NAMALWA (cell line): ENCODE measurements around the gene PFN4.
"Not testable (repeated sequence)": the region's sequence is repeated elsewhere in the genome, so short reads cannot be mapped to it uniquely, and the experiment has no call there.

ENCODE experiments used
- DNase-seq: peaks from one replicate; pipeline ENCODE4 v3.0.0-alpha.2; 2015; ENCODE audit warnings: low spot score

PFN4 gene

GRCh38 chr2:24111407-24111901 lies 11.7 kb downstream of the PFN4 start:
- no peak for DNase-seq

DNA sequence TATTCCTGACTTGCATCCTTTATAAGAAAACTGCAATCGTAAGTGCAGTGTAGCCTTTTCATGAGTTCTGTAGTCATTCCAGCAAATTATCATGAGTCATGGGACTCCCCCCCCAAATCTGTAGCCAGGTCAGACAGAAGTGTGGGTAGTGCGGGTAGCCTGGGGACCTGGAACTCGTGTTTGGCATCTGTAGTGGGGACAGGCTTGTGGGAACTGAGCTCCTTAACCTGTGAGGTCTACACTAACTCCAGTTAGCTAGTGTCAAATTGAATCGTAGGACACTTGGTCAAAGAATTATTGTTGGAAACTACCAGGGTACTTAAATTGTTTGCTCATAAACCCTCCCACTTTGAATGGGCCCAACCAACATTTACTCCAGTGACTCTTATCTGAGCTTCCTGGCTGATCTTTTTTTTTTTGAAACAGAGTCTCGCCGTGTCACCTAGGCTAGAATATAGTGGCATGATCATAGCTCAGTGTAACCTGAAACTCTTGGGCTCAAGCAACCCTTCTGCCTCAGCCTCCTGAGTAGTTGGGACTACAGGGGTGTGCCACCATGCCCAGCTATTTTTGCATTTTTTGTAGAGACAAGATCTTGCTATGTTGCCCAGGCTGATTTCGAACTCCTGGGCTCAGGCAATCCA lies 12.4 kb downstream of the PFN4 start:
- no peak for DNase-seq

- not testable (repeated sequence) for DNase-seq
These were observed 13.7 kb downstream of the PFN4 start for GRCh38 chr2:24109431-24109830.

GRCh38 chr2:24107336-24107735 lies 15.8 kb downstream of the PFN4 start:
- no peak for DNase-seq

DNA sequence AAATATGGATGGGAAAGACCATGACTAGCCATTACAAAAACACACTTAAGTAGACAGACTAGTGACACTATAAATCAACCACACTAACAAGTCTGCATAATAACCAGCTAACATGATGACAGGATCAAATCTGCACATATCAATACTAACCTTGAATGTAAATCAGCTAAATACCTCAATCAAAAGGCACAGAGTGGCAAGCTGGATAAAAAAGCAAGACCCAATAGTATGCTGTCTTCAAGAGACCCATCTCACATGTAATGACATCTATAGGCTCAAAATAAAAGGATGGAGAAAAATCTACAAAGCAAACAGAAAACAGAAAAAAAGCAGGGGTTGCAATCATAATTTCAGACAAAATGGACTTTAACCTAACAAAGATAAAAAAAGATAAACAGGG lies 16.3 kb downstream of the PFN4 start:
- no peak for DNase-seq

DNA sequence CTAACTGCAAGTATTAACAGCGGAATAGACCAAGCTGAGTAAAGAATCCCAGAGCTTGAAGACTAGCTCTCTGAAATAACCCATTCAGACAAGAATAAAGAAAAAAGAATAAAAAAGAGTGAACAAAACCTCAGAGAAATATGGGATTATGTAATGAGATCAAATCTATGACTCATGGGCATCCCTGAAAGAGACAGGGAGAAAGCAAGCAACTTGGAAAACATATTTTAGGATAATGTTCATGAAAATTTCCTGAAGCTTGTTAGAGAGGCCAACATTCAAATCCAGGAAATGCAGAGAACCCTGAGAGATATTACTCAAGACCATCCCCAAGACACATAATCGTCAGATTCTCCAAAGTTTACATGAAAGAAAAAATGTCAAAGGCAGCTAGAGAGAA lies 17.3 kb downstream of the PFN4 start:
- no peak for DNase-seq

- DNase-seq = no peak
These were observed 18.2 kb downstream of the PFN4 start for GRCh38 chr2:24104906-24105305.

GRCh38 chr2:24104110-24104650 lies 19.0 kb downstream of the PFN4 start:
- DNase-seq = no peak

DNA sequence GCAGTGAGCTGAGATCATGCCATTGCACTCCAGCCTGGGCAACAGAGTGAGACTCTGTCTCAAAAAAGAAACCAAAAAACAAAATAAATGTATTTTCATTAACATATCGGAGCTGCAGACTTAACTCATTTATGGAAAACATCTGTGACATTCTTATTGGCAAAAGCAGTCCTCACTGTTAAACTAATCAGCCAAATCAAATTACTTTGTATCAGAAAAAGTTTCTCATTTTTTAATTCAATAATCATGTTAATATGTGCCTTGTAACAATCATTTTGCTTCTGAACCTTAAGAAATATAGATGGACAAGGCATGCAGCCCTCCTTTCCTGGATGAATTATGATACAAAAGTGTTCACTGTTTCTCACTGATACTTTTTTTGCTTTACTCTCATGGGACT lies 20.5 kb downstream of the PFN4 start:
- no peak for DNase-seq

DNA sequence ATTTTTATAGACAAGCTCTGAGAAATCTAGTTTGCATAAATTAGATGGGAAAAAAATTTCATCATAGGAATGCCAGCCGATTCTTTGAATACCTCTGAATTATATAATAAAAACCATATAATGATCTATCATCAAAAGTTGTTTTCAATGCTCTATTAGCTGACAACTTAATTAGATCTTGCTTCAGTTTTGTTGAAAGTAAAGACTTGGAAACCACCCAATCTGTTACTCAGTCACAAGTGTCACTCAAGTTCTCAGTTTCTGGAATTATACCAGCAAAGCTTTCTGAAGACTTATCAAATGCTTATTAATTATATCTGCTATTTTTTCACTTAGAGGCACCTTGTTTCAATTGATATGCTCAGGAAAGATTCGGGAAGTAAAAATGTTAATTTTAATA lies 21.1 kb downstream of the PFN4 start:
- no peak for DNase-seq

- DNase-seq = not testable (repeated sequence)
These were observed 22.4 kb downstream of the PFN4 start for GRCh38 chr2:24100732-24101131.

GRCh38 chr2:24095171-24095677 lies 27.9 kb downstream of the PFN4 start:
- DNase-seq = not testable (repeated sequence)

- DNase-seq = not testable (repeated sequence)
These were observed 29.9 kb downstream of the PFN4 start for GRCh38 chr2:24093270-24093669.

DNA sequence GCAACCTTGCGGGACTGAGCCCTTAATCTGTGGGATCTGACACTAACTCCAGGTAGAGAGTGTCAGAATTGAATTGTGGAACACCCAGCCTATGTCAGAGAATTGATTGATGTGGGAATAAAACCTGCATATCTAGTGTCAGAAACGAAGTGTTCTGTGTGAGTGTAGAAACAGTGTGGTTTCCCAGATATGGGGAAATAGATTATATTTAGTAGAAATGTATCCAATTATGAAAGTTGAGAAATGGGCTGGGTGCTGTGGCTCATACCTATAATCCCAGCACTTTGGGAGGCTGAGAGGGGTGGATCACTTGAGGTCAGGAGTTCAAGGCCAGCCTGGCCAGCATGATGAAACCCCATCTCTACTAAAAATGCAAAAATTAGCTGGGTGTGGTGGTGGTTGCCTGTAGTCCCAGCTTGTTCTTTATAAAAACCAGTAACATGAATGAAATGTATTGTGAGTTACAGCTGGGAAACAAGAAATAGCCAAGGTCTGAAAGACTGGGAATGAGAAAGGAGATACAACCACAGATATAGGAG lies 34.2 kb downstream of the PFN4 start:
- no peak for DNase-seq

DNA sequence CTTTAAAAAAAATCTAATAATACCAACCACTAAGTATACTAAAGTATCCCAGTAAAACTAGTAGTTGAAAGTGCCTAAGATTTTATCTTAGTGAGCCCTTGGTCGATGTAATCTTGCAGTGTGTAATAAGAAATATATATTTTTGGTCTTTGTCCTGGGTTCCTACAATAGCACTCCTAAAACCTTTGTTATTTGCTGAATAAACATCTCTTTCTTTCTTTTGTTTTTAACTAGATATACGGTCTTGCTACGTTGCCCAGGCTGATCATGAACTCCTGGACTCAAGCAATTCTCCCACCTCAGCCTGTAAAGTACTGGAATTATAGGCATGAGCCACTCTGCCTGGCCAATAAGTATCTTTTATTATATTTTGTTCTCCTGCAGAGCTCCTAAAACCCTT lies 36.1 kb downstream of the PFN4 start:
- DNase-seq = no peak

DNA sequence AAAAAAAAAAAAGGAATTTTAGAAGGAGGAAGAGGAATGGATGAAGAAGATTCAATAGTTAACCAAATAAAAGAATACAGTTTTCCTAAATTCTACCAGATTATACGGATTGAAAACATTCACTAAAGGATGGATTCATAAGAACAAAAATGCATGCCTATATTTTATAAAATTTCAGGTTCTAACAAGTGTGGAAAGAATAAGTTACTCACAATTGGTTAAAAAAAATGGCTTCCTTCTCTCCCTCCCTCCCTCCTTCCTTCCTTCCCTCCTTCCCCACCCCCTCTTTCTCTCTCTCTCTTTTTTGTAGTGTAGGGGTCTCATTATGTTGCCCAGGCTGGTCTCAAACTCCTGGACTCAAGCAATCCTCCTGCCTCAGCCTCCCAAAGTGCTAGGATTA lies 36.9 kb downstream of the PFN4 start:
- DNase-seq = no peak

DNA sequence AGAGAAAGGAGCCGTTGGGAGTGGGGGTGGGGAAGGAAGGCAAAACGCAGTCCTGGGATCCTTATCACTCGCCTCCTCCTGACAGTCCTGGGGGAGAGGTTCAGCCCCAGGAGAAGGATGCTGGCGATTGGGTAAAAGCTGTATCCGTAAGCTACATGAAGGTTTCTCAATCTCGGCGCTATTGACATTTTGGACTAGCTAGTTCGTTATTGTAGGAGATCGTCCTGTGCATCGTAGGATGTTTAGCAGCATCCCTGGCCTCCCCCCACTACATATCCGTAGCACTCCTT lies 38.0 kb downstream of the PFN4 start:
- DNase-seq = no peak

DNA sequence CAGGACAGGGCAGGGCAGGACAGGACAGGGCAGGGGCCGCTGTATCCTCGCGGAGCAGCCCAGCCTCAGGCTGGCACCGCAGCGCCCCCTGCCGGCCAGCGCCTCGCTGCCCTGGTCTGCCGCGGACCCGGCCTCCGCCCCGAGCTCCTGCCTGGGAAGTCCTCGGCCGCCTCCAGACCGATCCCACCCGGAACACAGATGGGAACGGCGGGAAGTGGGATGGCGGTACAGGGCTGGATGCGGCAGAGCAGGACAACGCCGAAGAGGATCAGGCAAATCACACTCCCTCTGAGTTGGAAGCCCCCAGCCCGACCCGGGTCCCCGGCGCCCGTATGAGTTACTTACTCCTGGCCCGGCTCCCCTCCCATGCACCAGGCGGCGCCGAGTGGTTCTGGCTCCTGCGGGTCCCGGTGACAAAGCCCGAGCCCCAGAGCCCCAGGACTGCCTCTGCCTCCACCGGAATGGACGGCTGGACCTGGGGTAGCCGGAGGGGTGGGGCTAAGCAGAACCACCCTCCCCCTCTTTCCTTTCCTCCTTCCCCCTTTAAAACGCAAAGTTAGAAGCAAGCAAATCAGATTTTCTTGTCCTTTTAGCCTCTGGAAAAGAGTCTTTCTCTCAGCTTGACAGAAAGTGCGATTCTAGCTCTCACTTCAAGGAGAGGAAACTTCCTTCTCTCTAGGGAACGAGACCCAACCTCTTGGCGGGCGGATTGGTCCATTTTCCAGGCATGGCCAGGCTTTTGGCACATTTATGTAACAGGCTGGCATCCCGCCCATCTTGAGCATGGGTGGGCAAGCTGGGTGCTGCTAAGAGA lies 38.5 kb downstream of the PFN4 start, which contains the start of gene TP53I3:
TSS of gene TP53I3 (minus strand) at position 449 of the 814 bp plus-strand sequence. CDS start 508 bp downstream, outside the sequence.
- DNase-seq = peak; percentile 81

- DNase-seq = peak; percentile 94
These were observed 39.4 kb downstream of the PFN4 start for GRCh38 chr2:24083567-24084385.

DNA sequence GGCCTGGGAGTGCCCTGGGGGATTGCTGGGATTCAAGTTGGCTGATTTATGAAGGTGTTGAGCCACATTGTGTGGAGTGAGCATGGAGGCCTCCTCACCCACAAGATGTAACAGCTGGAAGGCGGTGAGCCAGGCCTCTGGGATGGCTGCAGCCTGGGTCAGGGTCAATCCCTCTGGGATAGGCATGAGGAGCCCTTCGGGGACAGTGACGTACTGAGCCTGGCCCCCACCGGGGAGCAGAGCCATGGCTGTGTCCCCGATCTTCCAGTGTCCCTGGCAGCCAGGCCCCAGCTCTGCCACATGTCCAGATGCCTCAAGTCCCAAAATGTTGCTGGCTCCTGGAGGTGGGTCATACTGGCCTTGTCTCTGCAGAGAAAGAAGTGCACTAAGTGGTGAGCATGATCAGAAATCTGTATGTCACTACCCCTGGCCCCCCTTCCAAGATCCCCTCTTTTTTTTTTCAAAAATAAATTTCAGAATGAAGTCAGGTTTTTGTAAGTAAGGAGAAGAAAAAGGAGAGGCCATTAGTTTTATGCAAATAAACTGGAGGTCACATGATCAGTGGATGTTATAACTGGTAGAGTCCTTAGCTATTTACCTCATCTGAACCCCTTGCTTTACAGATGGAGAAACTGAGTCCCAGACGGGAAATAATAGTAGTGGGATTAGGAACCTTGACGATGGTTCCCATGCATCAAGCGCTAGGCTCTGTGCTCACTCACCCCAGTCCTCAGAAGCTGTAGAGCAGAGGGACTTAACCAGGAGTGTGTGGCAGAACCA lies 40.2 kb downstream of the PFN4 start:
- DNase-seq = no peak

DNA sequence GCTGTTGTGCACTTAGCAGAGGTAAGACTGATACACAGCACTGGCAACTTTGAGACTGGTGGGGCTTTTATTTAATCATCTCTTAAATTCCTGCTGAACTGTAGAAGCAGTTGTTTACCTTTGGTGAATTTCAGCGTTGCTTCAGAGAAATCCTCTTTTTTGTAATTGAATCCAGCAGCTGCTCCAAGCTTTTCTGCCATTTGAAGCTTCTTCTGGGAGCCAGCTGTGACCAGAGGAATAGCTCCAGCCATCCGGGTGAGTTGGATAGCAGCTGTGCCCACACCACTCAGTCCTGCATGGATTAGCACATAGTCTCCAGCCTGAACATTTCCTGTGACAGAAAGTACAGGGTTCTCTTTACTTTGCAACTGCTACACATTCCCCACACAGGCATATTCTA lies 42.4 kb downstream of the PFN4 start:
- no peak for DNase-seq
